ENCODE results near the gene TRIM16. TPM values are rescaled to one million over a fixed set of nuclear protein-coding genes. Genes with fewer than 3 reads are reported as not detected.

Gene TRIM16
- total RNA-seq, 1 experiment from 2014 or later, result 17.7 TPM

DNA sequence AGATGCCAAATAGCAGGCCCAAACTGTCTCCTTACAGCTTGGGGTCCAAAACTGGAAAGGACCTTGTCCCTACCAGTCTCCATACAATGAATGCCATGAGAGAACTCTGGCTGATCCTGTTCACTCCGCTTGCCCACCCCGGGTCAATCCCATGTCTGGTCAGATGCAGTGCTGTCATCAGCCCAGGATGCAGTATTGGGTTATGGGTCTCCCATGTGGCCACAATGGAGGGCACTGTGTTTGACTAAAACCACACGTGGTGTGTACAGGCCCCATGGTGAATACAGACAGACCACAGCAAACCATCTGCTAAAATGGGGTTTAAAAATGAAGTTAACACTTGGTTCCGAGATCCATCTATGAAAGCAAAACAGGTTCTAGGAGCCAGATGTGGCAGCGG lies 20.4 kb downstream of the TRIM16 start:
- Mint-ChIP-seq H3K27me3 (ENCODE audit: low read depth) (no peaks in the 10 kb centered on the region), H3K9me3 (no peaks in the 10 kb centered on the region), H3K4me1 (peaks cover 10 to 20% of the 10 kb centered on the region in 2 experiments), H3K36me3 (ENCODE audit: insufficient read depth in 1 of 3, low read depth in 3 of 3) (peaks cover 16 to 28% (median 26%) of the 10 kb centered on the region in 3 experiments; a peak in 6 of 7 replicates), H3K27ac (no peak overlapping the region; a peak in 1 of 7 replicates), H3K4me3 (no peak overlapping the region; a peak in 1 of 5 replicates)
- H4K5ac ChIP-seq (ENCODE audit: insufficient read length, low read depth, low read length), result no peak overlapping the region
- H3K4me2 ChIP-seq (ENCODE audit: insufficient read depth, insufficient read length, low read length), result no peak overlapping the region
- H2BK5ac ChIP-seq (ENCODE audit: insufficient read length, low read length), result no peak overlapping the region
- no peak overlapping the region for H4K91ac ChIP-seq (ENCODE audit: insufficient read length, low read depth, low read length)
- no peak overlapping the region for H3K18ac ChIP-seq (ENCODE audit: insufficient read length, low read depth, low read length)
- no peak overlapping the region for H2BK12ac ChIP-seq (ENCODE audit: insufficient read length, low read depth, low read length)
- no peaks in the 10 kb centered on the region for H3K79me2 ChIP-seq (ENCODE audit: insufficient read depth, low read length)
- H2BK120ac ChIP-seq (ENCODE audit: low read depth, low read length, poor library complexity, severe bottlenecking), result no peak overlapping the region
- H3K23me2 ChIP-seq (ENCODE audit: insufficient read length, low read depth, low read length, poor library complexity, severe bottlenecking), result no peaks in the 10 kb centered on the region
- no peak overlapping the region for H3K56ac ChIP-seq (ENCODE audit: insufficient read length, low read depth, low read length)
- no peak overlapping the region for H2BK20ac ChIP-seq (ENCODE audit: low read depth, low read length, poor library complexity, severe bottlenecking)
- no peak overlapping the region for H2AK5ac ChIP-seq (ENCODE audit: insufficient read length, low read length)
- TF ChIP-seq, protein P1, sequence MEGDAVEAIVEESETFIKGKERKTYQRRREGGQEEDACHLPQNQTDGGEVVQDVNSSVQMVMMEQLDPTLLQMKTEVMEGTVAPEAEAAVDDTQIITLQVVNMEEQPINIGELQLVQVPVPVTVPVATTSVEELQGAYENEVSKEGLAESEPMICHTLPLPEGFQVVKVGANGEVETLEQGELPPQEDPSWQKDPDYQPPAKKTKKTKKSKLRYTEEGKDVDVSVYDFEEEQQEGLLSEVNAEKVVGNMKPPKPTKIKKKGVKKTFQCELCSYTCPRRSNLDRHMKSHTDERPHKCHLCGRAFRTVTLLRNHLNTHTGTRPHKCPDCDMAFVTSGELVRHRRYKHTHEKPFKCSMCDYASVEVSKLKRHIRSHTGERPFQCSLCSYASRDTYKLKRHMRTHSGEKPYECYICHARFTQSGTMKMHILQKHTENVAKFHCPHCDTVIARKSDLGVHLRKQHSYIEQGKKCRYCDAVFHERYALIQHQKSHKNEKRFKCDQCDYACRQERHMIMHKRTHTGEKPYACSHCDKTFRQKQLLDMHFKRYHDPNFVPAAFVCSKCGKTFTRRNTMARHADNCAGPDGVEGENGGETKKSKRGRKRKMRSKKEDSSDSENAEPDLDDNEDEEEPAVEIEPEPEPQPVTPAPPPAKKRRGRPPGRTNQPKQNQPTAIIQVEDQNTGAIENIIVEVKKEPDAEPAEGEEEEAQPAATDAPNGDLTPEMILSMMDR (conservative IDR thresholded peaks at IDR 0.05), result no peak
- H2AFZ ChIP-seq (ENCODE audit: low read length), result no peak overlapping the region
- no peak for DNase-seq
- H3K4me1 ChIP-seq (ENCODE audit: insufficient read depth, low read length), result no peaks in the 10 kb centered on the region
- H3T11ph ChIP-seq (ENCODE audit: low read length), result no peak overlapping the region
- H3K9ac ChIP-seq (ENCODE audit: extremely low read depth, insufficient read length, low read length), result no peak overlapping the region
- no peak overlapping the region for H3K23ac ChIP-seq (ENCODE audit: insufficient read length, low read depth, low read length)
- H3K4ac ChIP-seq (ENCODE audit: low read depth, low read length), result no peak overlapping the region
- H3K27me3 ChIP-seq (ENCODE audit: insufficient read depth, low read length), result no peaks in the 10 kb centered on the region
- no peak overlapping the region for H2BK15ac ChIP-seq (ENCODE audit: low read depth, low read length)
- no peaks in the 10 kb centered on the region for H3K79me1 ChIP-seq (ENCODE audit: insufficient read depth, low read depth, low read length, poor library complexity, severe bottlenecking)
- no CpG with 5 or more reads among the region's 5 CpGs for WGBS (ENCODE audit: extremely low coverage, insufficient read length, low lambda C conversion rate)
- no peak overlapping the region for H3K27ac ChIP-seq (ENCODE audit: insufficient read length, low read depth, low read length)
- H3K14ac ChIP-seq (ENCODE audit: insufficient read depth, low read length), result no peak overlapping the region
- H4K8ac ChIP-seq (replicated peaks; ENCODE audit: insufficient read length, low read depth, low read length), result no peak overlapping the region
- no peaks in the 10 kb centered on the region for H3K9me3 ChIP-seq (ENCODE audit: control insufficient read depth, low read depth, low read length)
- no peaks in the 10 kb centered on the region for H4K20me1 ChIP-seq (ENCODE audit: control insufficient read depth, insufficient read depth, insufficient read length)
